GM23338 (cell line): Measurements from ENCODE around the gene STX7. TPM values are rescaled to one million over a fixed set of nuclear protein-coding genes. Genes with fewer than 3 reads are reported as not detected.

Experiments
- ATAC-seq: fragments of 200-7000 bp; cut with Tn5 transposase; 3 replicates; pipeline ENCODE4 v1.9.1; 2020
- DNase-seq: peaks from one replicate; pipeline ENCODE4 v3.0.0-alpha.2; 2015; ENCODE audit warnings: low spot score
- H2AFZ ChIP-seq: fragments of 200-600 bp; sonication (generic); 2 replicates; pipeline ENCODE4 v1.8.0; 2016; ENCODE audit warnings: antibody characterized with exemption, mild to moderate bottlenecking, moderate library complexity
- H3F3A ChIP-seq: fragments of 200-600 bp; sonication (generic); replicated peaks from 2 replicates; pipeline ENCODE4 v1.8.0; 2017; ENCODE audit warnings: antibody characterized with exemption, mixed run types, low read depth
- H3K27ac ChIP-seq: fragments of 200-600 bp; sonication (generic); 2 replicates; pipeline ENCODE4 v1.6.1; 2016; ENCODE audit warnings: low read depth
- H3K27me3 ChIP-seq: fragments of 200-600 bp; sonication (generic); 2 replicates; pipeline ENCODE4 v1.8.0; 2016; ENCODE audit warnings: mild to moderate bottlenecking, mixed run types, moderate library complexity; ENCODE audit not compliant: insufficient read depth
- H3K36me3 ChIP-seq: fragments of 200-600 bp; sonication (generic); 2 replicates; pipeline ENCODE4 v1.8.0; 2016; ENCODE audit warnings: mild to moderate bottlenecking; ENCODE audit not compliant: insufficient read depth
- H3K4me1 ChIP-seq: fragments of 200-600 bp; sonication (generic); 2 replicates; pipeline ENCODE4 v1.8.0; 2016; ENCODE audit warnings: mild to moderate bottlenecking, moderate library complexity; ENCODE audit not compliant: insufficient read depth
- H3K4me2 ChIP-seq: fragments of 200-600 bp; sonication (generic); 2 replicates; pipeline ENCODE4 v1.7.1; 2017; ENCODE audit warnings: mixed run types
- H3K4me3 ChIP-seq: fragments of 200-600 bp; sonication (generic); 2 replicates; pipeline ENCODE4 v1.6.1; 2016; ENCODE audit warnings: mixed run types
- H3K79me2 ChIP-seq: fragments of 200-600 bp; sonication (generic); replicated peaks from 2 replicates; pipeline ENCODE4 v1.8.0; 2017; ENCODE audit warnings: mild to moderate bottlenecking; ENCODE audit not compliant: insufficient read depth
- H3K9me2 ChIP-seq: fragments of 200-600 bp; sonication (generic); 2 replicates; pipeline ENCODE4 v1.8.0; 2017; ENCODE audit not compliant: insufficient read depth
- H4K20me1 ChIP-seq: fragments of 200-600 bp; sonication (generic); replicated peaks from 2 replicates; pipeline ENCODE4 v1.8.0; 2017; ENCODE audit warnings: mild to moderate bottlenecking; ENCODE audit not compliant: insufficient read depth
- H3K27ac Mint-ChIP-seq: 2 replicates; pipeline ENCODE4 v1.8.0; 2020; ENCODE audit warnings: inconsistent platforms, mild to moderate bottlenecking, moderate library complexity, mixed read lengths
- H3K27me3 Mint-ChIP-seq: 3 replicates; pipeline ENCODE4 v1.8.0; 2022; ENCODE audit warnings: low read depth, mild to moderate bottlenecking, moderate library complexity, mixed read lengths, inconsistent platforms; ENCODE audit not compliant: insufficient read depth, poor library complexity
- H3K36me3 Mint-ChIP-seq: 3 replicates; pipeline ENCODE4 v1.8.0; 2021; ENCODE audit warnings: low read depth, mild to moderate bottlenecking, inconsistent platforms, moderate library complexity, mixed read lengths
- H3K4me1 Mint-ChIP-seq: 3 replicates; pipeline ENCODE4 v1.8.0; 2020; ENCODE audit warnings: mild to moderate bottlenecking, inconsistent platforms, mixed read lengths
- H3K4me3 Mint-ChIP-seq: 3 replicates; pipeline ENCODE4 v1.8.0; 2021; ENCODE audit warnings: moderate library complexity, mild to moderate bottlenecking, inconsistent platforms, mixed read lengths
- H3K9me3 Mint-ChIP-seq: 3 replicates; pipeline ENCODE4 v1.8.0; 2020; ENCODE audit warnings: moderate library complexity, mild to moderate bottlenecking, inconsistent platforms, mixed read lengths
- CTCF ChIP-seq, 2 experiments: fragments of 200-600 bp in 1 of 2; sonication (generic) in 1 of 2; conservative IDR thresholded peaks; 2 replicates each; pipeline versions ENCODE4 v1.5.1 to v1.6.1; 2016 to 2017; ENCODE audit warnings: antibody characterized with exemption in 2 of 2, low read depth in 2 of 2, mild to moderate bottlenecking in 2 of 2, moderate library complexity in 1 of 2
- EZH2 ChIP-seq: fragments of 200-600 bp; sonication (generic); IDR thresholded peaks from one replicate; pipeline ENCODE4 v1.8.0; 2017; ENCODE audit warnings: antibody characterized with exemption, mild to moderate bottlenecking, low read depth; ENCODE audit not compliant: unreplicated experiment
- JUNB ChIP-seq: IDR thresholded peaks from one replicate; pipeline ENCODE4 v1.6.1; 2016; ENCODE audit warnings: antibody characterized with exemption; ENCODE audit not compliant: unreplicated experiment
- NANOG ChIP-seq: IDR thresholded peaks from 2 replicates; pipeline ENCODE4 v1.6.1; 2016; ENCODE audit warnings: antibody characterized with exemption, borderline replicate concordance
- POLR2AphosphoS5 ChIP-seq: IDR thresholded peaks from 2 replicates; pipeline ENCODE4 v1.6.1; 2016; ENCODE audit warnings: antibody characterized with exemption, low read depth
- ZNF114 ChIP-seq: fragments of 250-450 bp; sonication (Bioruptor Pico); IDR thresholded peaks from 2 replicates; pipeline ENCODE4 v1.5.0; 2020; ENCODE audit warnings: mild to moderate bottlenecking, moderate library complexity
- ZNF462 ChIP-seq: fragments of 250-450 bp; sonication (Bioruptor Pico); IDR thresholded peaks from 2 replicates; pipeline ENCODE4 v1.5.0; 2020; ENCODE audit warnings: mild to moderate bottlenecking, moderate library complexity
- polyA plus RNA-seq: library from polyadenylated mRNA; unstranded; fragments of >200 nt; fragmentation: Nextera tagmentation; extraction: Ambion mirVana; gene quantifications from 2 replicates; pipeline ENCODE4 v1.2.1, GENCODE V29; 2016
- total RNA-seq: library from RNA; depleted of rRNA; stranded (reverse); fragments of >200 nt; shearing (Covaris generic); gene quantifications from 2 replicates; pipeline ENCODE4 v1.2.3, GENCODE V29; 2014
- TF ChIP-seq, protein P1 (sequence below): IDR thresholded peaks from one replicate; pipeline ENCODE4 v1.6.1; 2018; ENCODE audit warnings: antibody characterized with exemption; ENCODE audit not compliant: unreplicated experiment

The STX7 gene
- total and polyA plus RNA-seq, 2 experiments from 2014 or later, result 22.4 to 28.8 TPM

- Histone ChIP-seq H3K27ac (no peak overlapping the region), H4K20me1 (0 out of 2 replicates have a peak, but pooled peaks cover 4% of the 10 kb centered on the region), H3F3A (no peaks in the 10 kb centered on the region), H3K27me3 (no peaks in the 10 kb centered on the region), H3K4me1 (no peaks in the 10 kb centered on the region), H2AFZ (no peak overlapping the region), H3K4me3 (no peak overlapping the region), H3K79me2 (no peaks in the 10 kb centered on the region; the same call in 1 of the 2 replicates), H3K4me2 (no peak overlapping the region), H3K36me3 (no peaks in the 10 kb centered on the region), H3K9me2 (no peaks in the 10 kb centered on the region)
- H3K4me3 Mint-ChIP-seq, result no peak overlapping the region
- no peaks in the 10 kb centered on the region for H3K4me1 Mint-ChIP-seq
- no peak overlapping the region for H3K27ac Mint-ChIP-seq
- DNase-seq (peak; percentile 78), ATAC-seq (peak; percentile 67)
- no peaks in the 10 kb centered on the region for H3K27me3 Mint-ChIP-seq
- TF ChIP-seq CTCF (conservative IDR thresholded peaks at IDR 0.05; ENCODE audit: low read depth in 2 of 2) (peak; percentile 77 to 91), NANOG (no peak), EZH2 (no peak), JUNB (no peak), ZNF462 (CRISPR knock-in tag) (no peak), POLR2AphosphoS5 (no peak), ZNF114 (CRISPR knock-in tag) (no peak)
- TF ChIP-seq, protein P1, sequence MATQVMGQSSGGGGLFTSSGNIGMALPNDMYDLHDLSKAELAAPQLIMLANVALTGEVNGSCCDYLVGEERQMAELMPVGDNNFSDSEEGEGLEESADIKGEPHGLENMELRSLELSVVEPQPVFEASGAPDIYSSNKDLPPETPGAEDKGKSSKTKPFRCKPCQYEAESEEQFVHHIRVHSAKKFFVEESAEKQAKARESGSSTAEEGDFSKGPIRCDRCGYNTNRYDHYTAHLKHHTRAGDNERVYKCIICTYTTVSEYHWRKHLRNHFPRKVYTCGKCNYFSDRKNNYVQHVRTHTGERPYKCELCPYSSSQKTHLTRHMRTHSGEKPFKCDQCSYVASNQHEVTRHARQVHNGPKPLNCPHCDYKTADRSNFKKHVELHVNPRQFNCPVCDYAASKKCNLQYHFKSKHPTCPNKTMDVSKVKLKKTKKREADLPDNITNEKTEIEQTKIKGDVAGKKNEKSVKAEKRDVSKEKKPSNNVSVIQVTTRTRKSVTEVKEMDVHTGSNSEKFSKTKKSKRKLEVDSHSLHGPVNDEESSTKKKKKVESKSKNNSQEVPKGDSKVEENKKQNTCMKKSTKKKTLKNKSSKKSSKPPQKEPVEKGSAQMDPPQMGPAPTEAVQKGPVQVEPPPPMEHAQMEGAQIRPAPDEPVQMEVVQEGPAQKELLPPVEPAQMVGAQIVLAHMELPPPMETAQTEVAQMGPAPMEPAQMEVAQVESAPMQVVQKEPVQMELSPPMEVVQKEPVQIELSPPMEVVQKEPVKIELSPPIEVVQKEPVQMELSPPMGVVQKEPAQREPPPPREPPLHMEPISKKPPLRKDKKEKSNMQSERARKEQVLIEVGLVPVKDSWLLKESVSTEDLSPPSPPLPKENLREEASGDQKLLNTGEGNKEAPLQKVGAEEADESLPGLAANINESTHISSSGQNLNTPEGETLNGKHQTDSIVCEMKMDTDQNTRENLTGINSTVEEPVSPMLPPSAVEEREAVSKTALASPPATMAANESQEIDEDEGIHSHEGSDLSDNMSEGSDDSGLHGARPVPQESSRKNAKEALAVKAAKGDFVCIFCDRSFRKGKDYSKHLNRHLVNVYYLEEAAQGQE, result no peak
- H3K36me3 Mint-ChIP-seq, result no peaks in the 10 kb centered on the region
- no peaks in the 10 kb centered on the region for H3K9me3 Mint-ChIP-seq
Measured at GRCh38 chr6:132483779-132484679, 28.9 kb downstream of the STX7 start.
